Pons (tissue), 1 donor: ENCODE results near the gene PES1.
A peak's percentile ranks its signal among the peaks of the same experiment; 100 is the strongest.
"Not testable (repeated sequence)": the region's sequence is repeated elsewhere in the genome, so short reads cannot be mapped to it uniquely, and the experiment has no call there.

Experiments used
- DNase-seq: peaks from one replicate; pipeline ENCODE4 v3.0.0-alpha.2; 2016; ENCODE audit warnings: low spot score

Gene PES1

DNA sequence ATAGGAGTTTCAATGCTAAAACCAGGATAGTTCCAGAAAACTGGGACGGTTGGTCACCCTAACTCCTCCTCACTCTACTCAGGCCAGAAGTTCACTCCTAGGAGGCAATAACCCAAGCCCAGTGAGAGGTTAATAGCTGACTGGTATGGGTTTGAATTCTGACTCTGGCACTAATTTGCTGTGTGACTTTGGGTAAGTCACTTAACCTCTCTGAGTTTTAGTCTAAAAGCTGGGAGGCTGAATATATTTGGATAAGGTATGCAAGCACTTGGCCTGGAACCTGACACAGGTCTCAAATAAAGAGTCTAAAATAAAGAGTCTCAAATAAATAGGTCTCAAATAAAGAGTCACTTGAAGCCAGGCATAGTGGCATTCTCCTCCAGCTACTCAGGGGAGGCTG lies 39.0 kb downstream of the PES1 start:
- no peak for DNase-seq

DNA sequence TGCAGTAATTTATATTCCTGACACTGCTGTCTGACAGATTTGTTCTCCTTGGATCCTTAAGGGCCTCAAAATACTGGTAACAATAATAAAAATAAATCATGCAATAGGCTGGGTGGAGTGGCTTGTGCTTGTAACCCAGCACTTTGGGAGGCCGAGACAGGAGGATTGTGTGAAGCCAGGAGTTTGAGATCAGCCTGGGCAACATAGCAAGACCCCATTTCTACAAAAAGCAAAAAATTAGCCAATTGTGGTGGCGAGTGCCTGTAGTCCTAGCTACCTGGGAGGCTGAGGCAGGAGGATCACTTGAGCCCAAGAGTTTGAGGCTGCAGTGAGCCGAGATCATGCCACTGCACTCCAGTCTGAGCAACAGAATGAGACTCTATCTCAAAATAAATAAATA lies 39.9 kb downstream of the PES1 start:
- not testable (repeated sequence) for DNase-seq

DNA sequence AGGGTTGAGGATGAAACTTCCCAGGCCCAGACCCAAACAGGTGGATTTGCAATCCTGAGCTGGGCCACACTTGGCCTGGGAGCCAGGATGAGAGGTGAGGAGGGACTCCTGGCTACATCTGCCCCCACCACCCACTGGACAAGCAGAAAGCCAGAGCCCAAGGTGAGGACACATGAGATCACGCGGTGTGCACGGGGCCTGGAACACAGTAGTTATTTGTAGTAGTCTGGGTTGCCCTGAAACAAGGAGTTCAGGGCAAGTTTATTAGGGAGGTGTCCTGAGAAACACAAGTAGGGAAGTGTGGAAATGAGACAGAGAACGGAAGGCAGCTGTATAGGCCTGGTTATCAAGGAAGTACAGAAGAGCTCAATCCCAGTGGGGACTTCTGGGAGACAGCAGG lies 44.5 kb downstream of the PES1 start:
- DNase-seq: no peak

DNA sequence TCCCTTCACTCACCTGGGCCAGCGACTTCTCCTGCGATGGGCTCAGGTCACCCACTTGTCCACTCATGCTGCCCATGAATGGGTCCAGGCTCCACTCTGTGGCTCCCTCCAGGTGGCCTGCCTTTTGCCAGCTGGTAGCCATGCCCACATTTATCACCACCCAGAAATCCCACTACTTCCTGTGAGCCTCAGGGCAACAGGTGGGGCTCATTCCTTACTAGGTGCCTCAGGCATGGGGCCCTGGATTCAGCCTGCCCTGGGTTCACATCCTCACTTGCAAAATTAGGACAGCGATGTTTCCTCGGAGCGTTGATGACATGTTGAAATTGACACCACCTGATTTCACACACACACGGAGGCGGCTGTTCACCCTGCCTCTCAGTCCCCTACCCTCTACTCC lies 45.1 kb downstream of the PES1 start, which contains the start of gene SEC14L6:
SEC14L6 (minus strand) TSS at position 126 of the 400 bp plus-strand sequence; CDS start at position 67, 59 bp downstream.
- no peak for DNase-seq

DNA sequence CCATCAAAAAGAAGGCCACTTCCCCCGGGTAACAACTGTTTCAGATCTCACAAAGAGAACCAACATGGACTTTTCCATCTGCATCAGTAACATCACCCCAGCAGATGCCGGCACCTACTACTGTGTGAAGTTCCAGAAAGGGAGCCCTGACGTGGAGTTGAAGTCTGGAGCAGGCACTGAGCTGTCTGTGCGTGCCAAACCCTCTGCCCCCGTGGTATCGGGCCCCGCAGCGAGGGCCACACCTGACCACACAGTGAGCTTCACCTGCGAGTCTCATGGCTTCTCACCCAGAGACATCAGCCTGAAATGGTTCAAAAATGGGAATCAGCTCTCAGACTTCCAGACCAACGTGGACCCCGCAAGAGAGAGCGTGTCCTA lies 48.9 kb downstream of the PES1 start:
- no peak for DNase-seq

DNA sequence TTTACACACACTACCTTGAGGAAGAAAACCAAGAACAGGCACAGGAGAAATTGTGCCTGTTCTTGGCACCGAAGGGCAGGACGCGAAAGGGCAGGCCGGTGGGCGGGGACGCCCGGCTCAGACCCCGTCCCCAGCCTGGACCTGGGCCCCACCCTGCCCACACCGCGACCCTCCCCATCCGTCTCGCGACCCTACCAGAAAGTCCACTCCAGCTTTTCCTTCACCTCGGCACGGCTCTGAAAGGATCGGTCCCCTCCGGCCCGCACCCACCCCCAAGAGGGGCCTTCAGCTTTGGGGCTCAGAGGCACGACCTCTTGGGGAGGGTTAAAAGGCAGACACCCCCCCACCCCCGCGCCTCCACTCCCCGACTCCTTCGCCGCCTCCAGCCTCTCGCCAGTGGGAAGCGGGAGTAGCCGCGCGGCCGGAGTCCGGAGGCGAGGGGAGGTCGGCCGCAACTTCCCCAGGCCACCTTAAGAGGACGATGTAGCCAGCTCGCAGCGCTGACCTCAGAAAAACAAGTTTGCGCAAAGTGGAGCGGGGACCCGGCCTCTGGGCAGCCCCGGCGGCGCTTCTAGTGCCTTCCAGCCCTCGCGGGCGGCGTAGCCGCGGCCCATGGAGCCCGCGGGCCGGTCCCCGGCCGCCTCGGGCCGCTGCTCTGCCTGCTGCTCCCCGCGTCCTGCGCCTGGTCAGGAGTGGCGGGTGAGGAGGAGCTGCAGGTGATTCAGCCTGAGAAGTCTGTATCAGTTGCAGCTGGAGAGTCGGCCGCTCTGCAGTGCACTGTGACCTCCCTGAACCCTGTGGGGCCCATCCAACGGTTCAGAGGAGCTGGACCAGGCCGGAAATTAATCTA lies 49.5 kb downstream of the PES1 start:
- DNase-seq: no peak

DNA sequence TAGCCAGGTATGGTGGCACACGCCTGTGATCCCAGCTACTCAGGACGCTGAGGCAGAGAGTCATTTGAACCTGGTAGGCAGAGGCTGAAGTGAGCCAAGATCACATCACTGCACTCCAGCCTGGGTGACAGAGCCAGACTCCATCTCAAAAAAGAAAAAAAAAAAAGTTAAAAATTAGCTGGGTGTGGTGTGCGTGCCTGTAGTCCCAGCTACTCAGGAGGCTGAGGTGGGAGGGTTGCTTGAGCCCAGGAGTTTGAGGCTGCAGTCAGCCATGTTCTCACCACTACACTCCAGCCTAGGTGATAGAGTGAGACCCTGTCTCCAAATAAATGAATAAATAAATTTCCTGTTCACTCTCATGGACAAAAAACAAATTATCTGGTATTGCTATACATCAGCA lies 50.2 kb downstream of the PES1 start:
- not testable (repeated sequence) for DNase-seq

DNA sequence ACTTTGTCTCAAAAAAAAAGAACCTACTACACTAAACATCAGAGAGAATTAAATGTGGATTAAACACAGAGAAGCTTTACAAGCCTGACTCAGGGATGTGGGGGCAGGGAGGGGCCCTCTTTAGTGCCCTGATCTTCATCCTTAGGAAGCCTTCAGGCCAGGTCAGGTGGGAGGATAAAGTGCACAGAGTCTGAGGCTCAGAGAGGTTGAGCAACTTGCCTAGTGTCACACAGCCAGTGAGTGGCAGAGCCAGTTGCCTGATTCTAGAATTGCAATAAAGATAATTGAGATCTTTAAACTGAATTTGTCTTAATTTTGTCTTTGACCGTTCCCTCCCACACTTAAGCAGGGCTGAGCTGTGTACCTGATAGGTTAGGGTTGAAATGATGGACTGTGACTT lies 52.3 kb downstream of the PES1 start:
- DNase-seq: no peak

DNA sequence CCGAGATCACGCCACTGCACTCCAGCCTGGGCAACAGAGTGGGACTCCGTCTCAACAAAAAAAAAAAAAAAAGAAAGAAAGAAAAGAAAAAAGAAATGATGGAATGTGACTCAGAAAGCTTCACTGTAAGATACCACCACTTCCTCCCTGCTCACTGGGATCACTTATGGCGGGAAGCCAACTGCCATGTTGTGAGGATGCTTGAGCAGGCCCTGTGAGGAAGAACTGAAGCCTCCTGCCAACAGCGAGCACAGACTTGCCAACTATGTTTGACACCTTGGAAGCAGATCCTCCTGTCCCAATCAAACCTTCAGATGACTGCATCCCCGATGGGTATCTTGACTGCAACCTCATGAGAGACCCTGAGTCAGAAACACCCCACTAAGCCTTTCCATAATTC lies 53.4 kb downstream of the PES1 start:
- DNase-seq: peak; percentile 7

DNA sequence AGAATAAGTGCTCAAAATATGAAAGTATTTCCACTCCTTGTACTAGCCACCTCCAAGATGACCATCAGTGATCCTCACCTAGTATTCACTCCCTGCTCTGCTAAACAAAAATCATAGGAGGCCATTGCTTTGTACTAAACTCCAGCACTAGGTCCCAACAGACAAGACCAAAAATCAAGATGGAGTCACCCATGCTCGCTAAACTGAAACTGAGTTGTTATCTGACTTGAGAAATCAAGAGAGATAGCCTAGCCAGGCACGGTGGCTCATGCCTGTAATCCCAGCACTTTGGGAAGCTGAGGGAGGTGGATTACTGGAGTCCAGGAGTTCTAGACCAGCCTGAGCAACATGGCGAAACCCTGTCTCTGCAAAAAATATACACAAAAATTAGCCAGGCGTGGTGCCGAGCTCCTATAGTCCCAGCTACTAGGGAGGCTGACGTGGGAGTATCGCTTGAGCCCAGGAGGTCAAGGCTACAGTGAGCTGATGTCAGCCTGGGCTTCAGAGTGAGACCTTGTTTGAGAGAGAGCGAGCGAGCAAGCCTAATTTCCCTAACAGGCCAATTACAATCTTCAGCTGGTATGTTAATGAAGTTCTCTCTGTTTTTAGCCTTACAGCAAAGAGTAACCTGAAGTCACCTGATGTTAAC lies 54.5 kb downstream of the PES1 start:
- DNase-seq: no peak

DNA sequence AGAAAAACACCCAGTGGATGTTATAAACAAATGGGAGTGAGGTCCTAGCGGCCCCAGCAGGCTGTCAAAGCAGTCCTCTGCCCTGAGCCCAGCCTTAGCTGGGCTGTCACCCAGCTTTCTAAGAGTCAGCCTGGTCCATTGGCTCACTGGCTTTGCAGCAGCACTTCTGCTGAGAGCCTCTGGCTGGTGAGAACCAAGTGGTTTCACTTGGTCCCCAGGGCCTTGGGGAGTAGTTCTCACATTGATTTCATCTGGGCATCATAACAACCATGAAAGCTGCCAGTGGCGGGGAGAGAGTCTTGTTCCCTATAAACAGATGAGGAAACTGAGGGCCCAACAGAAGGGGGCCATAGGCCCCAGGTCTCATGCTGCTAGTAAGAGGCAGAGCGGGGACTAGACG lies 56.5 kb downstream of the PES1 start:
- DNase-seq: no peak

DNA sequence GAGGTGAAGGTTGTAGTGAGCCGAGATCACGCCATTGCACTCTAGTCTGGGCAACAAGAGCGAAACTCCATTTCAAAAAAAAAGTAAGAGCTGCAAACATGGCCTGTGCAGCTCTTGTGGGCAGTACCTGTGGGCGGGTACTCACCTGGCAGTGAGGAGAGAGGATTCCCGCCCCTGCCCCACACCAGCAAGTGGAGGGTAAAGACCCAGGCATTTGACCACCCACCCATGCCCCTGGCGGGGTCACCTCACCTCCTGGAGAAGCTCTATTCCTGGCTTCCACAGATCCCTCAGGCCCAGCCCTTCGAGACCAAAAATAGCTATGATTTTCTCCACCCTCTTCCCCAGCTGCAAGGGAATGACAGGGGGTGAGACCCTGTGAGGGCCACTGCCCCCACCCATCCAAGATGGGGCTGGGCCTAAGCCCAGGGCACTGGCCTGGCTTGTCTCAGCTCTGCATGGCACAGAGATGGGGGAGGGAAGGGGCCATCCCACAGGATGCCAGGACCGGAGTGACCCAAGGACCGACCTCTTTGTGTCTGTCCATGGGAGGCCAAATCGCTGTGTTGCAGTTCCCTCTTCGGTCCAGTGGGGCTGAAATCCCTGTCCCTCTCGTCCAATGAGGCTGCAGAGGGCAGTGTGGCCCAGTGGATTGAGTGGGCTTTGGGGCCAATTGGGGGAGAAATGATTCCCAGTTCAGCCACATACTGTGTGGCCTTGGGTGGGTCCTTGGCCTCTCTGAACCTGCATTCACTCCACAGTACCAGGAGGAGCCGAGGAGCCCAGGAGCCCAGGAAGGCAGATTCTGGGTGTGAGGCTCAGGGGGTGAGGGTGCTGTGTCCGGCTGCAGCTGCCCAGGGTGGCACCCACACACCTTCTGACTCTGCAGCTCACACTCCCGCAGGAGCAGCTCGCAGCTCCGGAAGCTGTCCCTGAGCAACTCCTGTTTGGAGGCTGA lies 59.8 kb downstream of the PES1 start:
- DNase-seq: no peak

DNA sequence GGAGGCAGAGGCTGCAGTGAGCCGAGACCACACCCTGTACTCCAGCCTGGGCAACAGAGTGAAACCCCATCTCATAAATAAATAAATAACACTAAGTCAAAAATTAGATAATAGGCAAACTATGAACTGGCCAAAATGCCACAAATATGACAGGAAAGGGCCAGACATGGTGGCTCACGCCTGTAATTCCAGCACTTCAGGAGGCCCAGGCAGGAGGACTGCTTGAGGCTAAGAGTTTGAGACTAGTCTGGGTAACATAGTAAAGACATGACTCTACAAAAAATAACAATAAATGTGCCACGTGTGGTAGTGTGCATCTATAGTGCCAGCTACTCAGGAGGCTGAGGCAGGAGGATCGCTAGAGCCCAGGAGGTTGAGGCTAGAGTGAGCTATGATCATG lies 65.1 kb downstream of the PES1 start:
- no peak for DNase-seq
